ENCODE measurements around the gene MARK3. TPM values are rescaled to one million over a fixed set of nuclear protein-coding genes. Genes with fewer than 3 reads are reported as not detected.
"Not testable (repeated sequence)": the region's sequence is repeated elsewhere in the genome, so short reads cannot be mapped to it uniquely, and the experiment has no call there.

MARK3 gene
- total RNA-seq, 1 donor from 2014 or later = 105 TPM

DNA sequence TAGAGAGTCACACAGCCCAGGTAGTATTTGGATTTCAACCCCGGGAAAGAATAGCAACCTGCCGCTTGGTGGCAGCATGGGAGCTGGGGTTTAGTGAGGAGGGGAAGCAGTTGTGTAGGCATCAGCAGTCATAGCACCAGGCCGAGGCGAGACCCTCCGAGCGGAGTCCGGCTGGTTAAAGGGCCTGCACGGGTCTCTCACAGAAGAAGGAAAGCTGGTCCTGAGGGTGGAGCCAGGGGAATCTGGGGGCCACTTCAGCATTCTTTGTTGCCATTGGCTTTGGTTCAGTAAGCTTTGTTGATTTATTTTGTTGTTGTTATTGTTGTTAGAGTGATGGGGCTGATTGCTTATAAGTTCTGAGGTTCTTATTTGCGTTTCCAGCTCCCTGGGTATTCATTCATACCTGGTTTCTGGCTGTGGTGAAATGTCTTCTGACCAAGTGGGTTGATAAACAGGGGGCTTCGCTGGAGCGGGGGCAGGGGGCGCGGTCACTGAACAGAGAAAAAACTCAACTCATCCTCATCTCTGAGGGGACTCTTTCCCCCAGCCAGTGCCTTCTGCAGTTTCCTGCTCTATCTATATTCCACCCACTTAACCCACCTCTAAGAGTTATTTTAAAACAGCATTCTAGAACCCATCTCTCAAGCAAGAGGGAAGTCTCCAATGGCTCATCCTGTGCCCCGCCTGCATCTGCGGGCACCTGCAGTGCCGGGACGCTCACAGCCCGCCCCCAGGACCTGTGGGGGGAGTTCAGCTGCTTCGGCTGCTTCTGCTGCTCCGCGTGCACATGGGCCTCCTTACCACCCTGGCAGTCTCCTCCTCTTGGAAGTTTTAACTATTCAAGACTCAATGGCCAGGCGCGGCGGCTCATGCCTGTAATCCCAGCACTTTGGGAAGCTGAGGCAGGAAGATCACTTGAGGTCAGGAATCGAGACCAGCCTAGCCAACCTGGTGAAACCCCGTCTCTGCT is 125.8 kb downstream of the MARK3 start:
- Histone ChIP-seq H3K36me3 (peaks cover 34% of the 10 kb centered on the region), H3K4me1 (peaks cover 22% of the 10 kb centered on the region), H3K9me3 (no peaks in the 10 kb centered on the region), H3K27me3 (no peaks in the 10 kb centered on the region), H3K27ac (no peak overlapping the region), H3K4me3 (no peak overlapping the region)
- DNase-seq (peak; percentile 65), ATAC-seq (no peak)
- TF ChIP-seq, protein P1, sequence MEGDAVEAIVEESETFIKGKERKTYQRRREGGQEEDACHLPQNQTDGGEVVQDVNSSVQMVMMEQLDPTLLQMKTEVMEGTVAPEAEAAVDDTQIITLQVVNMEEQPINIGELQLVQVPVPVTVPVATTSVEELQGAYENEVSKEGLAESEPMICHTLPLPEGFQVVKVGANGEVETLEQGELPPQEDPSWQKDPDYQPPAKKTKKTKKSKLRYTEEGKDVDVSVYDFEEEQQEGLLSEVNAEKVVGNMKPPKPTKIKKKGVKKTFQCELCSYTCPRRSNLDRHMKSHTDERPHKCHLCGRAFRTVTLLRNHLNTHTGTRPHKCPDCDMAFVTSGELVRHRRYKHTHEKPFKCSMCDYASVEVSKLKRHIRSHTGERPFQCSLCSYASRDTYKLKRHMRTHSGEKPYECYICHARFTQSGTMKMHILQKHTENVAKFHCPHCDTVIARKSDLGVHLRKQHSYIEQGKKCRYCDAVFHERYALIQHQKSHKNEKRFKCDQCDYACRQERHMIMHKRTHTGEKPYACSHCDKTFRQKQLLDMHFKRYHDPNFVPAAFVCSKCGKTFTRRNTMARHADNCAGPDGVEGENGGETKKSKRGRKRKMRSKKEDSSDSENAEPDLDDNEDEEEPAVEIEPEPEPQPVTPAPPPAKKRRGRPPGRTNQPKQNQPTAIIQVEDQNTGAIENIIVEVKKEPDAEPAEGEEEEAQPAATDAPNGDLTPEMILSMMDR (IDR thresholded peaks at IDR 0.05) = no peak
- intact Hi-C loops (cut with DNase I) = no loop called here

DNA sequence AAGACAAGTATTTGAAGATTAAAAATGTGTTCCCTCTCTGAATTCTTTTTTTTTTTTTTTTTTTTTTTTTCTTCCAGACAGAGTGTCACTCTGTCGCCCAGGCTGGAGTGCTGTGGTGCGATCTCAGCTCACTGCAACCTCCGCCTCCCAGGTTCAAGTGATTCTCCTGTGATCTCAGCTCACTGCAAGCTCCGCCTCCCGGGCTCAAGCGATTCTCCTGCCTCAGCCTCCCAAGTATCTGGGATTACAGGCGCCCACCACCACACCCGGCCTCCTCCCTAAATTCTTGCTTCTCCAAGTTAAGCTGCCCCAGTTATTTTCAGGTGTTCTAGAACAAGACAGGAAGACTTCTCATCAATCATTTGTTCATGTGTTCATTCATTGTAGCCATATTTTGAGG is 127.0 kb downstream of the MARK3 start:
- Histone ChIP-seq H3K36me3 (peaks cover 30% of the 10 kb centered on the region), H3K27ac (peak overlapping the region; percentile 63), H3K4me1 (peaks cover 22% of the 10 kb centered on the region)
- H3K4me3 ChIP-seq; H3K27me3 ChIP-seq; H3K9me3 ChIP-seq; intact Hi-C loops (cut with DNase I); ATAC-seq: not testable (repeated sequence)
- peak; percentile 62 for DNase-seq

DNA sequence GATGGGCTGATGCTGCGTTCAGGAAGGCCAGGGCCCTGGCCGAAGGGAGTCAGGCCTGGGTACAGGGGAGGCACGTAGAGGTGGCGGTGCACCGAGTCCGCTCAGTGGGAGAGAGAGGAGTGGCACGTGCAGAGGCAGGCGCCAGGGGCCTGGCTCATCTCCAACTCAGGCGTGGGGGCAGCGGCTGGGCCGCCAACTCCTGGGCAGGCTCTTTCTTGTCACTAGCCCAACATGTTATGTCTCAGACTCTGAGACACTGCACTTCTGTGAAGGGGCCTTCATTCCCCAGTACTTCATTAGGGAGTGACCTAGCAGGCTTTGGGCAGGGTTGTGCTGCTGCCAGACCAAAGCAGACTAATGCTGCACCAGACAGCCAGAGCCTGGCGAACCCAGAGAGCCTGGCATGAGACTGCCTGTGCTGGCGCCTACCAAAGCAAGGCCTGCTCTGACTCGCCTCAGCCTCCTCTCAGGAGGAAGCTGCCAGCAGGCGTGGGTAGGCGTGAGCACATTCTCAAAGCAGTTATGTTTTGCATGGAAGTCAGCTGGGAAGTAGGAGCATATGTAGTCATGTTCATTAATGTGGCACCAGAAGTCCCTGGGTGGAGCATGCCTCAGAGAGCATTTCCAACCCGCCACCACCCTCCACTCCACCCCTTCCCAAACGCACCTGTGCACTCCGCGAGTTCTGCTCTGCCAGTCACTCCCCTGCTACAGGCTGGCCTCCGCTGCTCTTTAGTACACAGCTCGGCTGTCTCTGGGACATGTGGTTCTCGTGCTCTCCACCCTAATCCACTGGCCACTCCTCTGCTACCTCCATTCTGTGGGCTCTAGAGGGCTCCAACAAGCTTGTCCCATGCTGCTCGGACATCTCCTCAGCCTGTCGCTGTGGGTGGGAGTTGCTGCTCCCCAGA is 127.7 kb downstream of the MARK3 start:
- peak overlapping the region; percentile 63 for H3K27ac ChIP-seq
- no peaks in the 10 kb centered on the region for H3K27me3 ChIP-seq
- H3K4me3 ChIP-seq = no peak overlapping the region
- peaks cover 24% of the 10 kb centered on the region for H3K36me3 ChIP-seq
- DNase-seq (peak; percentile 88), ATAC-seq (peak; percentile 86)
- intact Hi-C loops (cut with DNase I) = no loop called here
- no peaks in the 10 kb centered on the region for H3K9me3 ChIP-seq
- TF ChIP-seq, protein P1 (IDR thresholded peaks at IDR 0.05) = no peak
- H3K4me1 ChIP-seq = peaks cover 25% of the 10 kb centered on the region

DNA sequence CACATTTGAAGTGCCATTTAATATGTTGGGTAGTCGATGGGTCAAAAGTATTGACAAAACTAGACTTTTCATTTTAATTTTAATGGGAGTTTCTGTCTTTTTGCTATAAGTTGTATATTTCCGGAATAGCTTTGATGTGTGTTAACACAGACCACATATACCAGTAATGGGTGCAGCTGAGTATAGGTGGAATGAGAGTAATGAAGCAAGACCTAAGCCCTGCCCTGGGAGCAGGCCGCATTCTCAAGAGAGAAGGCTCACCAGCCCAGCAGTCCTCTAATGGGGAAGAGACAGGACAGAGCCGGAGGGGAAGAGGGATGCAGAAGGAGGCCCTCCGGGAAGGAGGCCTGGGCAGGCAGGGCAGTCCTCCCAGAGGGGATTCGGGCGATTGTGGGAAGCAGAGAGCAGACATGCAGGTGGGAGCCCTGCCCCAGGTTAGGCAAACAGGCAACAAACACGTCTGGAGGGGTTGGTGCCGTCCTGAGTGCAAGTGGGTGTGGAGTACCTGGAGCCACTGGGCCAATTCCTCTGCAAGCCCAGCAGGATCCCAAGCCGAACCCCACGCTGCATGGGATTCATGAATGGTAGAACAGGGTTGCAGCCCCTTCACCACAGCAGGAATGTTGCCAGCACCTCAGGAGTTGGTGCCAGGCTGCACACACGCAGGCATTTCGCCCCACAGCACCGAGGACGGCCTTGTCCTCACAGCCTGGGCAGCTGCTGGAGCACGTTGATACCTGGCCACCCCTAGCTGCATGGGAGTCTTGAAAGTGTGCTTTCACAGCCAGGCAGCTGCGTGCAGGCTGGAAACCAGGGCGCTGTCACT is 129.6 kb downstream of the MARK3 start:
- ATAC-seq (no peak), DNase-seq (peak; percentile 64)
- no peaks in the 10 kb centered on the region for H3K27me3 ChIP-seq
- intact Hi-C loops (cut with DNase I) = no loop called here
- no peak overlapping the region for H3K4me3 ChIP-seq
- H3K9me3 ChIP-seq = no peaks in the 10 kb centered on the region
- TF ChIP-seq, protein P1 (IDR thresholded peaks at IDR 0.05) = no peak
- peaks cover 13% of the 10 kb centered on the region for H3K36me3 ChIP-seq
- peak overlapping the region; percentile 37 for H3K27ac ChIP-seq
- peaks cover 44% of the 10 kb centered on the region for H3K4me1 ChIP-seq

DNA sequence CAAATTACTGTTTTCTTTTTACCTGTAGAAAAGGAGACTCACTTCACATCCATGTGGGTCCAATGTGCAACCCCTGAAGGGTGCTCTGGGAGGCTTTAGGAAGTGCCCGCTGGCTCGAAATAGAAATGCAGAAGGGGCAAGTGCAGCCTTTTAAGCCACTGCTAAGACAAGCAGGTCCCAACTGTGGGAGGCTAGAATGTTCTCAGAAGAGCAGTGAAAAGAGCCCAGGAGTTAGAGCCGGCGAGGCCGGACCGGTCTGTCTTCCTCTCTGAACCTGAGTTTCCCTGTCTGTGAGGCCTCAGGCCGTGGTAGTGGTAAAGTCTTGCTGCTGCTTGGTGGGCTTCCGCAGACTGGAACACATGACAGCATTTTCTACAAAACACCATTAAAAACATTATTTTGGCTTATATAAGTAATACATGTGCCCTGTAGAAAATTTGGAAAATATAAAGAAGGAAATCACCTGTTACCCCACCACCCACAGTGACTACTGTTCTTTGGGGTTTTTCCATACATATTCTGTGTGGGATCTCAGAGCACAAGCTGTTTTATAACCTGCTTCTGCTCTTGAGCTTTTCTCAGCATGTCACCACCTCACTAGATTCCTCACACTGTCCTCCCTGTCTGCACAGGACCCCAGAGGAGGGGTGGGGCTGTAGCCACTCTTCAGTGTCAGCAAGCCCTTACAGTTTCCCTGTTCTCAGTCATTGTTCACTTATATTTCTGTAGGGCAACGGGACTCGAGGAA is 131.4 kb downstream of the MARK3 start:
- TF ChIP-seq, protein P1 (IDR thresholded peaks at IDR 0.05) = no peak
- intact Hi-C loops (cut with DNase I) = no loop called here
- Histone ChIP-seq H3K27me3 (no peaks in the 10 kb centered on the region), H3K4me3 (no peak overlapping the region), H3K36me3 (peaks cover 2% of the 10 kb centered on the region), H3K27ac (no peak overlapping the region), H3K4me1 (peaks cover 55% of the 10 kb centered on the region), H3K9me3 (no peaks in the 10 kb centered on the region)
- DNase-seq (peak; percentile 32), ATAC-seq (no peak)

All from upper lobe of right lung (tissue), 1 donor.